B cell (primary cell): ENCODE measurements around the gene TRAF3.

ENCODE experiments used
- EZH2 ChIP-seq: IDR thresholded peaks from 2 replicates; pipeline ENCODE4 v1.6.1; 2012; ENCODE audit warnings: borderline replicate concordance, low read depth, mild to moderate bottlenecking, moderate library complexity, low read length; ENCODE audit not compliant: insufficient read depth, poor library complexity, severe bottlenecking
- TF ChIP-seq, protein P1 (sequence below): fragments of 200-600 bp; IDR thresholded peaks from one replicate; pipeline ENCODE4 v1.8.0; 2022; ENCODE audit warnings: antibody characterized with exemption, mild to moderate bottlenecking

DNA sequence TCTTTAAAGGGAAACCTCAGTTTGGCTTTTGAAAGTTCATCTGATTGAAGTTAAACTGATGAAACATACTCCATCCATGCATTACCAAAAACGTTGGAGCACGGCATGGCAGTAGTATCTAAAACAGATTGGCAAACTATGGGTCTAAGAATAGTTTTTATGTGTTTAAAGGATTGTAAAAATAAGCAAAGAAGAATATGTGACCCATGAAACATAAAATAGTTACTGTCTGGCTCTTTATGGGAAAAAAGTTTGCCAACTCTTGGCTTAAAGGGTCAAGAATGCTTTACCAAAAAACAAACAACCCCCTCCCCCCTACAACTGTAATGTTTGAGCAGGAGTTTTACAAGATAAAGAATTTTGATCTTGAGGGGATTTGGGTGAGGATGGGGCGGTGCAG lies 32.6 kb downstream of the TRAF3 start:
- TF ChIP-seq, protein P1, sequence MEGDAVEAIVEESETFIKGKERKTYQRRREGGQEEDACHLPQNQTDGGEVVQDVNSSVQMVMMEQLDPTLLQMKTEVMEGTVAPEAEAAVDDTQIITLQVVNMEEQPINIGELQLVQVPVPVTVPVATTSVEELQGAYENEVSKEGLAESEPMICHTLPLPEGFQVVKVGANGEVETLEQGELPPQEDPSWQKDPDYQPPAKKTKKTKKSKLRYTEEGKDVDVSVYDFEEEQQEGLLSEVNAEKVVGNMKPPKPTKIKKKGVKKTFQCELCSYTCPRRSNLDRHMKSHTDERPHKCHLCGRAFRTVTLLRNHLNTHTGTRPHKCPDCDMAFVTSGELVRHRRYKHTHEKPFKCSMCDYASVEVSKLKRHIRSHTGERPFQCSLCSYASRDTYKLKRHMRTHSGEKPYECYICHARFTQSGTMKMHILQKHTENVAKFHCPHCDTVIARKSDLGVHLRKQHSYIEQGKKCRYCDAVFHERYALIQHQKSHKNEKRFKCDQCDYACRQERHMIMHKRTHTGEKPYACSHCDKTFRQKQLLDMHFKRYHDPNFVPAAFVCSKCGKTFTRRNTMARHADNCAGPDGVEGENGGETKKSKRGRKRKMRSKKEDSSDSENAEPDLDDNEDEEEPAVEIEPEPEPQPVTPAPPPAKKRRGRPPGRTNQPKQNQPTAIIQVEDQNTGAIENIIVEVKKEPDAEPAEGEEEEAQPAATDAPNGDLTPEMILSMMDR, result no peak
- TF ChIP-seq EZH2, result no peak
